DOHH2 (cell line): ENCODE data around the gene SERPINA9.

Source experiments
- H3F3A ChIP-seq: fragments of 200-600 bp; sonication (generic), shearing (Covaris generic); 2 replicates; pipeline ENCODE4 v1.6.0; 2016; ENCODE audit warnings: antibody characterized with exemption, mild to moderate bottlenecking; ENCODE audit not compliant: control insufficient read depth, insufficient read depth
- H3K27ac ChIP-seq: fragments of 200-600 bp; sonication (generic); 2 replicates; pipeline ENCODE4 v1.5.1; 2014; ENCODE audit warnings: low read depth, mild to moderate bottlenecking, low read length, moderate library complexity
- H3K27me3 ChIP-seq: fragments of 200-600 bp; sonication (generic); 2 replicates; pipeline ENCODE4 v1.6.1; 2014; ENCODE audit warnings: mild to moderate bottlenecking, low read length, mixed read lengths; ENCODE audit not compliant: control insufficient read depth
- H3K36me3 ChIP-seq: fragments of 200-600 bp; sonication (generic); 2 replicates; pipeline ENCODE4 v1.6.1; 2014; ENCODE audit warnings: mild to moderate bottlenecking, low read length, moderate library complexity, mixed read lengths; ENCODE audit not compliant: control insufficient read depth
- H3K4me1 ChIP-seq: fragments of 200-600 bp; sonication (generic); 2 replicates; pipeline ENCODE4 v1.6.1; 2014; ENCODE audit warnings: mild to moderate bottlenecking, low read length, mixed read lengths; ENCODE audit not compliant: control insufficient read depth
- H3K4me2 ChIP-seq: fragments of 200-600 bp; sonication (generic); 2 replicates; pipeline ENCODE4 v1.6.0; 2014; ENCODE audit warnings: mild to moderate bottlenecking, low read length, moderate library complexity
- H3K4me3 ChIP-seq: fragments of 200-600 bp; sonication (generic); 2 replicates; pipeline ENCODE4 v1.5.1; 2014; ENCODE audit warnings: mild to moderate bottlenecking, low read length, mixed read lengths
- H3K79me2 ChIP-seq: fragments of 200-600 bp; sonication (generic); 2 replicates; pipeline ENCODE4 v1.6.1; 2014; ENCODE audit warnings: mild to moderate bottlenecking, low read length, mixed read lengths; ENCODE audit not compliant: control insufficient read depth
- H3K9me2 ChIP-seq: fragments of 200-600 bp; sonication (generic); replicated peaks from 2 replicates; pipeline ENCODE4 v1.6.1; 2014; ENCODE audit warnings: mild to moderate bottlenecking, low read length, mixed read lengths; ENCODE audit not compliant: control insufficient read depth
- H3K9me3 ChIP-seq: fragments of 200-600 bp; sonication (generic); 2 replicates; pipeline ENCODE4 v1.6.1; 2014; ENCODE audit warnings: antibody characterized with exemption, low read length, mixed read lengths; ENCODE audit not compliant: control insufficient read depth, insufficient read depth
- H4K20me1 ChIP-seq: fragments of 200-600 bp; sonication (generic); 2 replicates; pipeline ENCODE4 v1.6.0; 2014; ENCODE audit warnings: low read depth, mild to moderate bottlenecking, antibody characterized with exemption, low read length, moderate library complexity; ENCODE audit not compliant: control insufficient read depth, insufficient read depth
- CTCF ChIP-seq: fragments of 200-600 bp; sonication (generic); IDR thresholded peaks from one replicate; pipeline ENCODE4 v1.5.1; 2014; ENCODE audit warnings: antibody characterized with exemption, mild to moderate bottlenecking, low read depth, low read length; ENCODE audit not compliant: poor library complexity, severe bottlenecking
- EZH2phosphoT487 ChIP-seq: fragments of 200-600 bp; sonication (generic); IDR thresholded peaks from 2 replicates; pipeline ENCODE4 v1.6.1; 2017; ENCODE audit warnings: borderline replicate concordance, mild to moderate bottlenecking, antibody characterized with exemption, low read length, moderate library complexity, mixed read lengths

SERPINA9 gene

GRCh38 chr14:94486883-94487282, 10.9 kb upstream of the SERPINA9 start:
- H3K36me3 ChIP-seq = no peaks in the 10 kb centered on the region
- no peaks in the 10 kb centered on the region for H3K79me2 ChIP-seq
- H3K4me3 ChIP-seq = no peak overlapping the region
- no peaks in the 10 kb centered on the region for H4K20me1 ChIP-seq
- H3K9me2 ChIP-seq = no peaks in the 10 kb centered on the region
- no peaks in the 10 kb centered on the region for H3K9me3 ChIP-seq
- no peak overlapping the region for H3K4me2 ChIP-seq
- no peaks in the 10 kb centered on the region; the same call in 1 of the 2 replicates for H3K27me3 ChIP-seq
- no peak overlapping the region for H3K27ac ChIP-seq
- H3F3A ChIP-seq = peaks cover 20% of the 10 kb centered on the region
- peaks cover 68% of the 10 kb centered on the region for H3K4me1 ChIP-seq
- TF ChIP-seq EZH2phosphoT487 = no peak
- no peak for TF ChIP-seq CTCF

GRCh38 chr14:94485944-94486841, 10.2 kb upstream of the SERPINA9 start:
- H3K27ac ChIP-seq = no peak overlapping the region

GRCh38 chr14:94484481-94484880, 8.5 kb upstream of the SERPINA9 start:
- Histone ChIP-seq H3K9me2 (no peaks in the 10 kb centered on the region), H3K27ac (peak overlapping the region; percentile 28; the same call in 1 of the 2 replicates)

More at GRCh38 chr14:94485944-94486841, 10.2 kb upstream of the SERPINA9 start:
- peaks cover 21% of the 10 kb centered on the region for H3F3A ChIP-seq
- H3K79me2 ChIP-seq = no peaks in the 10 kb centered on the region
- H3K27me3 ChIP-seq = no peaks in the 10 kb centered on the region; the same call in 1 of the 2 replicates
- H3K36me3 ChIP-seq = no peaks in the 10 kb centered on the region
- peaks cover 70% of the 10 kb centered on the region for H3K4me1 ChIP-seq
- peak; percentile 99 for TF ChIP-seq CTCF
- no peak for TF ChIP-seq EZH2phosphoT487
- no peaks in the 10 kb centered on the region for H4K20me1 ChIP-seq
- no peaks in the 10 kb centered on the region for H3K9me2 ChIP-seq
- H3K4me3 ChIP-seq = peak overlapping the region; percentile 52
- H3K4me2 ChIP-seq = peak overlapping the region; percentile 57
- H3K9me3 ChIP-seq = no peaks in the 10 kb centered on the region

More at GRCh38 chr14:94484481-94484880, 8.5 kb upstream of the SERPINA9 start:
- Histone ChIP-seq H3K4me3 (no peak overlapping the region), H3K4me1 (peaks cover 80% of the 10 kb centered on the region), H4K20me1 (no peaks in the 10 kb centered on the region), H3F3A (peaks cover 22% of the 10 kb centered on the region), H3K9me3 (0 out of 2 replicates have a peak, but pooled peaks cover under 1% of the 10 kb centered on the region), H3K4me2 (peak overlapping the region; percentile 57), H3K79me2 (no peaks in the 10 kb centered on the region), H3K36me3 (no peaks in the 10 kb centered on the region; the same call in none of the 2 replicates), H3K27me3 (no peaks in the 10 kb centered on the region; the same call in 1 of the 2 replicates)
- no peak for TF ChIP-seq EZH2phosphoT487
- TF ChIP-seq CTCF = no peak
